GM20431 (cell line): ENCODE data around the gene CACNG5.

Experiments used
- in situ Hi-C: fragments of 300-500 bp; cut with MseI, MboI; formaldehyde crosslinking; loops from one replicate; pipeline ENCODE4 v1.15.0; 2020; ENCODE audit warnings: low sequenced_read_pairs; ENCODE audit not compliant: unreplicated experiment

CACNG5 gene

DNA sequence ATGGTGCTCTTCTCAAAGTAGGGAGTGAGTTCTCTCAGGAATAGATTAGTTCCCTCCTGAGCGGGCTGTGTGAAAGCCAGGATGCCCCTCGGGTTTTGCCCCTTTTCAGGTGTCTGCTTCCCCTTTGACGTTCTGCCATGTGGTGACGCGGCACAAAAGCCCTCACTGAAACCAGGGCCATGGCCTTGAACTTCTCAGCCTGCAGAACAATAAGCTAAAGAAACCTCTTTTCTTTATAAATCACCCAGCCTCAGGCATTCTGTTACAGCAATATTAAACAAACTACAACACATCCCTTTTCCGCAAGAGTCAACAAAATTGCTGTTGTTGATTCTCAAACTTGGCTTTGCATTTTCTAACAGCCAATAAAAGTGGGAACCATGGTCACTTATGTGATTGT is 15.5 kb upstream of the CACNG5 start:
- in situ Hi-C loops = no loop called here

DNA sequence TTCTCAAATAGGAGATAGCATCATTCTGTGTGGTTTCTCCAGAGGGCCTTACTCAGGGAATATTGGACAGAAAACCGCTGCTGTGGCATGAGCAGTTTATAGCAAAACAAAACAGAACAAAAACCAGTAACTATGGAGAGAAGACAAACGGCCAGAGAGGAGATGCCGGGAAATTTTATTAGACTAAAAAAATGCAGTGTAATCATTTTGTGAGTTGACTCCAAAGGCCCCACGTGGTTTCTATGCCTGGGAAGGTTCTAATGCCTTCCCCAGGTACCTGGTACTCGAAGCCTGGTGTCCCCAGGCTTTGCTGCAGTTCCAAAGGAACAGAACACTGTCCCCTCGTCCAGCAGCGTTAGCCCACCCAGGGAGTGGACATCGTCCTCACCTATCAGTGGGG is 12.9 kb upstream of the CACNG5 start:
- in situ Hi-C loops = no loop called here

DNA sequence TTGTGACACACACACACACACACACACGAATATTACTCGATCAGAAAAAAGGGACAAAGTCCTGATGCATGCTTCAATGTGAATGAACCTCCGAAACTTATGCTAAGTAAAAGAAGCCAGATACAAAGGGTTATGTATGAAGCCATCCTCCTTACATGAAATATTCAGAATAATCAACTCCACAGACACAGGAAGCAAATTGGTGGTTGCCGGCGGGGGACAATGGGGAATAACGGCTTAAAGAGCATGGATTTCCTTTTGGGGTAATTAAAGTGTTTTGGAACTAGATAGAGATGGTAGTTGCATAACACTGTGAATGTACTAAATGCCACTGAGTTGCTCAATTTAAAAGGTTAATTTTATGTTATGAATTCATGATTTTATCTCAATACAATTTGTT is 8.1 kb upstream of the CACNG5 start:
- in situ Hi-C loops = no loop called here

DNA sequence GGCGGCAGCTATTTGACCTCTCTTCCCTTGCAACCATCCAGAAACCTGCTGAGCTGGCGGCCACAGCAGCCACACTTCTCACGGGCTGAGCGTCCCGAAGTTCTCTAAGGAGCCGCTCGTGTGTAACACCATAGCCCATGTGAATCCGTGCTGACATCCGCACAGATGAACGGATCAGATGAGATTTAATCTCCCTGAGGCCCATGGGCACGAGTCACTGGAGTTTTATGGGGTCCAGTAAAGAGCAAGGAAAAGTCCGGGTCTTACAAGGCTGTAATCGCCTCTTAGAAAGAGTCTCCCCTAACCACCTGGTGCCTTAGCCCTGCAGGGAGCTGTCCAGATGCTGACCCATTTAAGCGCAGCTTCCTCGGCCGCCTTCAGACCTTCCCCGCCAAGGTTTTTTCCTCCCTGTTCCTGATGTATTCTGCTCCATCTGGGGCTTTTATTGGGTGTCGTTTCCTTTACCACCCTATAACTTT is 5.5 kb upstream of the CACNG5 start:
- in situ Hi-C loops = no loop called here

DNA sequence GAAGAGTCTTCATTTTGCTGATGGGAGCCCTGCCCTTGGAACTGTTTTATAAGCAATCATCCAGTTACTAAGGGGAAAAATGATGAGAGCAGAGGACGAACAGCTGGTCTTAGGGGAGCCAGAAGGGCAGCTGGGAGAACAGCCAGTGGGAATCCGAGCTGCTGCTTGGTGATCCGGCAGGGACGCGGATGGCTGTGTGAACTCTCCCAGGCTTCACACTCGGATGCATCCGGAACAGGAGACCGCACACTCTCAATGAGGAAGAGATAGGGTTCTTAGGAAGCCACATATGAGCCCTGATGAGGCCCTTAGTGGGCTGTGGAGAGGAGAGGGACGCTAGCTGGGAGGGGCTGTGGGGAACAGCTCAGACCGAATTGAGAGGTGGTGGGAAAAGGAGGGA is 5.0 kb upstream of the CACNG5 start:
- in situ Hi-C loops = no loop called here

DNA sequence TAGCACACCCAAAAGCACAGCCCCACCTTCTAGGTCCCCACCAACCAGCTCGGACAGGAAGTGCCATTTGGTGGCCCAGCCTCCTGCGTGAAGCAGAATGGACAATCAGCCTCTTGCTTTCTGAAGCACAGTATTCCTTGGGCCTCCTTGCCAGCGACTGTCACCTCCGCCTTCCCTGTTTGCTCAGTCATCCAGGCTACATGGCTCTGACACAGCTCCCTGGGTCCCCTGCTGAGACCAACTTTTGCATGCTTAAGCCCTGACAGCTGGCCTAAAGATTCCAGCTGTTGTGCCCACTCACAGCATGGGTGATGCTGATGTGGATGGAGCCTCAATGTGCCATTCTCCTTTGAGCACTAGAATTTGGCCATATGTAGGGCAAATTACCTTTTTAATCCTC is 4.5 kb upstream of the CACNG5 start:
- in situ Hi-C loops = no loop called here

DNA sequence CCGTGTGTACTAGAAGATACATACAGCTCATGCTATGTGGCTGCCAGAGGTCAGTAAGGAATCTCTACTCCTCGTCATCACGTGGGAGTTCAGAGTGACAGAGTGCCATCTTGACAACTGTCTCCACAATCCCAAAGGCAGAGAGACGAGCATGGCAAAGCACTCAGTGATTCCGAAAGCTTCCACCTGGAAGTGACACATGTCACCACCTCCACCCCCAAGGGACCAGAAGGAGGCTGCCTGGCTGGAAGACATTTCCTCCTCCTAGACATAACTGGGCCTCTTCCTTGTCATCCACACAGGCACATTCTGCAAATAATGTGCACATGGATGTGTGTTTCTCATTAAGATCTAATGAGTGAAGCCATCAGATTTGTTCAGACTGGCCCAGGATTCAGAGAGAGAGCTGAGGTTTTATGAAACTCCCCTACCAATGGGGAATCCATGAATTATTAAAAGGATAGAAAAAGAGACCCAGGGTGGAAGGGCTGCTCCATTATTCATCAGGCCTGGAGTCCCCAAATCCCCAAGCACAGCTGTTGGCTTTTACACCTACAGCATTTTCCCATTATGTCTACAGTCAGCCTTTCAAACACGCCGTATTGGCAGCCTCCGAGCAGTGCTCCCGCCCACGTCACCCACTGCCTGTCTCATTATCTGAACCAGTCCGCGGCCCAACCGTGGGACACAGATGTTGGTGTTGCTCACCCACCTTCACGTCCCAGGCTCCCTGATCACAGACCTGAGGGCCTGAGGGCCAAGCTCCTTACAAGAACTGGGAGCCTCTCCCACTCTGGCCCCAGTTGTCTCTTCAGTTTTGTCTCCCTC is 3.3 kb upstream of the CACNG5 start:
- in situ Hi-C loops = no loop called here

DNA sequence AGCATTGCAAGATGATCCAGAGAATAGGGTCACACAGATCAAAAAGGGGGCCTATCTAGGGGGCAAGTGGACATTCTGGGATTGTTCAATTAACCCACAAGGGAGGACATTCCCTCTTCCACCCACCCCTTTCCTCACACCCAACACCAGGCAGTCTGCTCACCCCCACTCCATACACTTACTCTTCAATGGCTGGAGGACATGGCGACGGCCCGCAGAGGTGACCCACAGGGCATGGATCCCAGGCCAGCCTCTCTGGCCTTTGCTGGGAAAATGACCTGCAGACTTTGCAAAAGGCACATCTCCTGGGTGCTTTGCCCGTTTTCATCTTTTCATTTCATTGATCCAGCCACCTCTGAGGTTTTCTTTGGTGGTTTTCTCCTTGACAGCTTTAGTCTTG is 1.7 kb upstream of the CACNG5 start:
- in situ Hi-C loops = no loop called here

DNA sequence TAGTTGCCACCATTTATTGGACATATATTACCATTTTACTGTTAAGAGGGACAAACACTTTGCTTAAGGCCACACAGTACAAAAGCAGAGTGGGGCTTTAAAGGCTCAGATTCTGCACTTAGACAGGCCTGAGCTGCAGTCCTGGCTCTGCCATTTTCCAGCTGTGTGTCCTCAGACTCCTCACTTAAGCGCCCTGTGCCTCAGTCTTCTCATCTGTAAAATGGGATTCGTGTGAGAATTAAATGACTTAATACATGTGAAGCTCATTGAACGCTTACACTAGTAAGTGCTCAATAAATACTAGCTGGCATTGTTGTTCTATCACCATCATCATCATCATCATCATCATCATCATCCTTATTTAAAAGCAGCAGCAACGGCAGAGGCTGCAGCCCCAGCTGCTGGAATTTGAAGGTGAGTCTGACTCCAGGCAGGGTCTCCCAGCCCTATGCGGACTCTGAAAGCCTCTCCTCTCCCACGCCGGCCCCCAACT is 445 bp upstream of the CACNG5 start:
- in situ Hi-C loops = no loop called here

DNA sequence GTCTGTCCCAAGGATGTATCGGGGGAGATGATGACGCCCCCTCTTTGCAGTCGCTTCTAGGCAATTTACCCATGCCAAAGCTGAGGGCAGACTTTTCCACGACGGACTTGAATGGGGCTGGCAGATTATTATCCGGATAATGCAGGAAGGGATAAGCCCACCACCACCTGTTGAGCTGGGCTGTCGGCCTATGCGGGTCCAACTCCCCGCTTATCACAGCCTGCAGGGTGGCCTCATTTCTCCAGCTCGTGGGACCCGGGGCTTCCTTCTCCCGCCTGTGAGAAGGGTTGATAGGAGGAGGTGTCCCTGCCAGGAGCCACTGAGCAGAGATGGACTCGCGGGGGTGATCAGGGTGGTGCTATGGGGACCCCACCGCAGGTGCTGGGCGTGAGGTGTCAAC is 559 bp downstream of the CACNG5 start:
- in situ Hi-C loops = no loop called here

DNA sequence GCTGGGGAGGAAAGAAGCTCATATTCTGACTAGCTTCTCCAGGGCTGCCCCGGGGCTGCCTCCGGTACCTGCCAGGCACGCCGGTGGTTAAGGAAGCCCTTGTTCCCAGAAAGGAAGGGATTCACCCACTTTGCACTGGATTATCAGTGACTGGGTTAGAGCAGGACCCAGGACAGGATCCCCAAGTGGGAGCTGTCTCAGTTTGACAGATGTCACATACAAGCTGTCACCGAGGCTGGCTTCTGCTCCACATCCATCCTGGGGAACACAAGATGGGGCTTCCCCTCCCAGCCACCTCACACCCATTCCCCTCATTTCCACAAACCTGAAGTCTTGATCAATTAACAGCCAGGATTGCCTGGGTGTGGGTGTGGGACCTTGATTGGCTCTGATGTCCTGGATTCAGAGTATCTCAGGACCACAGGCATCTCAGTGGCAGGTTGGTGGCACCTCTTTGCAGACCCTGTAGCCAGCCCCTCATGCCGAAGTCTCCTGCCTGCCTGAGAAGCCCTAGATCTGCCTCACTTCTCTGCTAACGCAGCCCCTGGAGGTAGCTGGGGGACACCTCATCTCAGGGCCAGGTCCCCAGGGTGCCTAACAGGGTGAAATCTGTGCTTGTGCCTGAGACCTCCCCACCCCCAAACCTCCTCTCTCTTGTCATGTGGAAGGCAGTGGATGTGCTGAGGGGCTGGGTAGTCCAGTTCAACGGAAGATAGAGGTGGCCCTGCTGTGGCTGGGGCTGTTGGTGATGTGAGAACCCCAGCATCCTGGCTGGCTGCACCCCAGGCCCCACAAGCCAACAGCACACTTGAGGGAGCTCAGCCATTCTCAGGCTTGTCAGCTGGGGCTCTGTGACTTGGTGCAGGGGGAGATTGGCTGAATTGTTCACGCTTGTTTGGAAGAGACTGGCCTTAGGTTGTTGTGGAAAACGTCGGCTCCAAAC is 1.4 kb downstream of the CACNG5 start:
- in situ Hi-C loops = no loop called here

DNA sequence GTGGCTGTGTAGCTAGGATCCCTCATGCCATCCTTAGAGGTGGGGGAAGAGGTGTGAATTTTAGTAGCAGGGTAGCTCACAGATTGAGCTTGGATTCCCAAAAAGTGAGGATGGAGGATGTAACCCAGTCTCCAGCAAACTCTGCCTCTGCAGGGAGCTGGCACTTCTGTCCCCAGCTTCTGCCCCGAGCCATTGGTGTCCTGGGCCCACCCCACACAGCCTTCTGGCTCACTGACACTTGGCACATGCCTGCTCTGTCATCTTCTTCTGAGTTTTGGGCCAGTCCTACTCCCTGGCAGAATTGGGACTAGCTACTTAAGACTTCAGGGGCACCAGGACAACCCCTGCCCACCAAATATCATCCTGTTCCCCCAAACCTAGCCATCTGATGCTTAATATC is 2.3 kb downstream of the CACNG5 start:
- in situ Hi-C loops = no loop called here

DNA sequence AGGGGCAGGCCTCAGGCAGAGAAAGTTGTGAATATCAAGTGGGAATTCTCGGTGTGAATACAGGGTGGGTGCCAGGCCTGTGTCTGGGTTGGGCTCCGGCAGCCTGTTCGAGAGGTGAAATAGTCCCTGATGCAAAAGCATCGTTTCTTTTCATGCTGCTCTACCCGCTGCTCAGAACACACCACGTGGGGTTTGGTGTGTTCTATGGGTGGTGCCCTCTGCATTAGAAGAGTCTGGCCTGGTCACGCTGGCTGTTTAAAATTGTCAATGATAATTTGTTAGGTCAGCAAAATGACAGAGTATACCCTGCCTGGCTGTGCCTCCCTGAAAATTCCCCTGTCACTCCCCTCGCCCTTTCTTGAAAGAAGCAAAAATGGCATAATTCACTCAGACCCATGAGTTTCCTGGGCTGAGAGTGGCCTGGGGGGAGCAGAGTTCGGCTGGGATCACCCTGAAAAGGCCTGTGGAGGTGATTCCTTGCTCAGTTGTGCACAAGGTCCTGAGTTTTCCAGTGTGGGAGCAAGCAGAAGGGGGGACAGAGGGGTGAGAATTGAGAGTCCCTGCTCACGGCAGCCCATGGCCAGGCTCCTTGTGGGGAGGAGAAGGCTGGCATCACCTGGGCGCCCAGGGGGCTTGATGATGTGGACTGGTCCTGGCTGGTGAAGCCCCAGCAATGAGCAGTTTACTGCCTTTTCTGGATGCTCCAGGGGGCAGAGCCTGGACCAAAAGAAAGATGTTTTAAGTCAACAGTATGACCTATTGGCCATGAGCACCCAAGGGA is 3.2 kb downstream of the CACNG5 start:
- in situ Hi-C loops = no loop called here

DNA sequence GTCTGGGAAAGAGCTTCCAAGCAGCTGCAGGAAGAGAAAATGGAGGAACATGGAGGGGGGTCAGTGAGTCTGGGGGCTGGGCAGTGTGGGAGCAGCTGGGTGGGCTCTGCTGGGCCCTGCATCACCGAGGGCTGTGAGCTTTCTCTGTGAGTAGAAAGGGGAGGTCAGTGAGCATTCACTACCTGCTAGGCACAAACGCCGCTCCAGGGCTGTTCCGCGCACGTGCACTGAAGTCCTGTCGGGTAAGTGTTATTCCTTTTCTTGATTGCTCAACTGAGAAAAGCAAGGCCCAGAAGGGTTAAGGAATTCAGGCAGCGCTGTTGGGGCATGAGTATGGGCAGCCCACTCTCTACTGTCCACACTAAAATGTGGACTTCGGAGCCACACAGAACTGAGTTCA is 4.7 kb downstream of the CACNG5 start:
- in situ Hi-C loops = no loop called here

DNA sequence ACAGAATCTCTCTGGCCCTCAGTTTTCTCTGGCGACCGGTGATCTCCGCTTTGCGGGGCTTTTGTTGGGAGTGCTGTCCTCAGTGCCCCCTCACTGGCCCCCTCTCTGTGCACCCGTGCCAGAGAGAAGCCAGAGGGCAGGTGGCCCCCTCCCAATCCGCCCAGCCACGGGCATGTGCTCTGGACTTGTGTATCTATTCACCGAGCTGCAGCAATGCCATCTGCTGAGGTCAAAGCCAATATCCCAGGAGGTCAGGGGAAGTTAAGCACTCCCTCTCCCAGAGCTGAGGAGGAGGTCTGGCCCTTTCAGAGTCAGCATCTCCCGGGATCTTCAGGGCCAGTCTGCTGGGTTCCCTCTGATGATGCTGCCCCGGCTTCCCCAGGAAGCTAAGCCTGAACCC is 5.1 kb downstream of the CACNG5 start:
- in situ Hi-C loops = no loop called here

DNA sequence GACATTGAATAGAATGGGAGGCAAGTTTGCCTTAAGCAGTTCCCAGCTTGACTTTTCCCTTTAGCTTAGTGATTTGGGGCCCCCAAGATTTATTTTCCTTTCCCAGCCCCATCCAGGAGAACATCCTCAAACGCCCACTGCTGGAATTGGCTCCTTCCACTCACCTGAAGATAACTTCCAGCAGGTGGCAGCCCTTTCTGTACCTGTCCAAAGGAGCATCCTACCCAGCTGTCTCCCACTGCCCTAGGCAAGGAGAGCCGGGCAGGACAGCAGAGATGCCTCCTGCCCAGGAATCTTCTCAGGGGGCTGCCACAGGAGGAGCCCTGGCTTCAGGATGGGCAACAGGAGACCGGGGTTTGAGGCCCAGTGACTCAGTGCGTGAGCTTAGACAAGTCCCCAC is 6.4 kb downstream of the CACNG5 start:
- in situ Hi-C loops = no loop called here

DNA sequence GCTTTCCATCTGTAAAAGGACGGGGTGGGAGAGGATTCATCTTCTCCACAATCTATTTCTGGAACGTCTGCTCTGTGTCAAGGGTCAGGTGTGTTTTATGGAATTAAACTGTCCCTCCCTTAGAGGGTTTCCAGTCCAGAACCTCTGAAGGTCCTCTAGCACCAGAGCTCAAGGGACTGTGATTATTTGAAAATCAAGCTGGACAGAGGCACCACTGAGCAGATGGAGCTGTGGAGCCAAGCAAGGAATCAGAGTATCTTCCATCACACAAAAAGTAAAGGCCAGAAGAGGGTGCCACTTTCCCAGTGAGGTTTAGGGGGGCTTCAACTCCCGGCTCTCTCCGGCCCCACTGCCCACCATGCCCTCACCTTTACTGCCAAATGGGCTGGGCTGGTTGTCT is 6.8 kb downstream of the CACNG5 start:
- in situ Hi-C loops = no loop called here

DNA sequence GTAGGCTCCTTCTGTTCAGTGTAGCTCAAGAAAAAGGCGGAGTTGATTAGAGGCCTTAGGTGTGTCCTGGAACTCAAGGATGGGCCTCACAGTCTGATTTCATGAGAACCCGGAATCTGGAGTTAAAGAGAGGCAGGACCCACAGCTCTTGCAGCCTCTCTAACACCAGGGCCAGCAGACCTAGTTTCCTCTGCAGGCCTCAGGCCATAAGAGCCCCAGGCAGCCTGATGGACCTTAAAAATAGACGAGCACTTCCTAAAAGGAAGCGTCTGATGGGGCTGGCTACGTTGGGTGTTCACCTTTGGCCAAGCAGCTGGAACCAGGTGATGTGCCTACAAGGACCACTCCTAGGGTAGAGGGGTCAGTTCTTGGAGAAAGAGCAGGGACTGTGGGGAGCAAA is 7.6 kb downstream of the CACNG5 start:
- in situ Hi-C loops = no loop called here

DNA sequence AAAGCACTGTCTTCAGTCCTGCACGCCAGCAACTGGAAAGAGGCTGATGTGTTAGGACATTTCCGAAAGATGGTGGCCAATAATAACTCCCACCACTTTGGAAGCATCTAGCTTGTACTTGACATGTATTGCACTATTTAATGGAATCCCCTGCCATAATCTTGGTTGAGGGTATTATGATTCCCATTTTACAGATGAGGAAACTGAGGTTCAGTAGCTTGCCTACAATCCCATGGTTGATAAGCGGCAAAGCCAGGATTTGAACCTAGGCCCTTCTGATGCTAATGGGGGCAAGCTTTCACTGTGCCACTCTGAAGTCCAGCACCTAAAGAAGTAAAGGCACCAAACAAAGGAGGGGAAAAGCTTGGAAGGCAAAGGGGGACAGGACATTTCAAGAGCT is 8.0 kb downstream of the CACNG5 start:
- in situ Hi-C loops = no loop called here

DNA sequence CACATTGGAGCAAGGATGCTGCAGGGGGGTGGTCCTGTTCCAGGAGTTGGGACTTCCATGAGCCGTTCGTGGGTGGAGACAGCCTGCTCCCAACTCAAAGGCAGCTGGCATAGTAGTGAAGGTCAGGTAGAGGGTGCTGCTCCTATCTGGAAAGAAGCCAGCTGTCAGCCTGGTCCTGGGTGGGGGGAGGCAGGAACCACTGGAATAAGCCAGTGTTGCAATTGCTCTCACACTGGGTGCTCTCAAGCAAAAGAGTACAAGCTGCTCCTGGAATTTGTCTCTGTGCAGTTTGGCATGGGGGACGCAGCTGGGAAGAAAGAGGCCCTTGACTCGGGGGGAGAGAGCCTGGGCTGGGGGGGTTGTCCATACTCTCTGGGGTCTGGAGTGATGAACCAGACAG is 8.7 kb downstream of the CACNG5 start:
- in situ Hi-C loops = no loop called here
